Fibroblast of lung (primary cell): ENCODE results near the gene RGS7. TPM values are rescaled to one million over a fixed set of nuclear protein-coding genes. Genes with fewer than 3 reads are reported as not detected.

ENCODE experiments used
- DNase-seq, 2 donors: peaks; one replicate each; pipeline versions ENCODE4 v3.0.0 to v3.0.0-alpha.2; 2010; ENCODE audit warnings: low read depth in 2 of 2
- H2AFZ ChIP-seq: 2 replicates; pipeline ENCODE4 v1.5.1; 2012; ENCODE audit warnings: low read length, control low read depth, inconsistent platforms
- H3K27ac ChIP-seq: 2 replicates; pipeline ENCODE4 v1.5.1; 2011; ENCODE audit warnings: low read length, control low read depth; ENCODE audit not compliant: insufficient read depth
- H3K27me3 ChIP-seq: 2 replicates; pipeline ENCODE4 v1.5.1; 2011; ENCODE audit warnings: mild to moderate bottlenecking, low read length; ENCODE audit not compliant: control insufficient read depth, insufficient read depth
- H3K36me3 ChIP-seq: 2 replicates; pipeline ENCODE4 v1.5.1; 2011; ENCODE audit warnings: low read length; ENCODE audit not compliant: control insufficient read depth, insufficient read depth
- H3K4me1 ChIP-seq: 2 replicates; pipeline ENCODE4 v1.5.1; 2011; ENCODE audit warnings: low read length; ENCODE audit not compliant: control insufficient read depth, insufficient read depth; ENCODE audit errors: extremely low read depth
- H3K4me2 ChIP-seq: 2 replicates; pipeline ENCODE4 v1.5.1; 2011; ENCODE audit warnings: low read length, control low read depth; ENCODE audit not compliant: insufficient read depth; ENCODE audit errors: extremely low read depth
- H3K4me3 ChIP-seq, 4 experiments: fragments of 200-600 bp in 1 of 4; sonication (generic) in 1 of 4; replicated peaks in 1 of 4; 2 replicates each; pipeline ENCODE4 v1.5.1; 2011 to 2016; ENCODE audit warnings: low read length in 4 of 4, low read depth in 3 of 4, mild to moderate bottlenecking in 3 of 4, control low read depth in 2 of 4, inconsistent platforms in 1 of 4, mixed read lengths in 1 of 4; ENCODE audit not compliant: insufficient read depth in 1 of 4; ENCODE audit errors: control extremely low read depth in 1 of 4
- H3K79me2 ChIP-seq: 2 replicates; pipeline ENCODE4 v1.5.1; 2012; ENCODE audit warnings: mild to moderate bottlenecking, low read length, inconsistent platforms; ENCODE audit not compliant: control insufficient read depth, insufficient read depth
- H3K9ac ChIP-seq: 2 replicates; pipeline ENCODE4 v1.5.1; 2011; ENCODE audit warnings: mild to moderate bottlenecking, low read length, control low read depth; ENCODE audit not compliant: insufficient read depth
- H3K9me3 ChIP-seq: 2 replicates; pipeline ENCODE4 v1.5.1; 2012; ENCODE audit warnings: low read depth, low read length; ENCODE audit not compliant: control insufficient read depth, insufficient read depth
- H4K20me1 ChIP-seq: 2 replicates; pipeline ENCODE4 v1.5.1; 2011; ENCODE audit warnings: low read length; ENCODE audit not compliant: control insufficient read depth, insufficient read depth; ENCODE audit errors: extremely low read depth
- EZH2 ChIP-seq: IDR thresholded peaks from 2 replicates; pipeline ENCODE4 v1.5.1; 2012; ENCODE audit warnings: low read length, control low read depth, mild to moderate bottlenecking; ENCODE audit errors: missing control alignments
- polyA plus RNA-seq, 2 donors: library from polyadenylated mRNA; depleted of rRNA in 1 of 2; stranded (reverse) in 1 of 2; unstranded in 1 of 2; fragments of >200 nt; gene quantifications; 2 replicates each; pipeline ENCODE4 v1.2.1, GENCODE V29; 2011 to 2012; ENCODE audit warnings: missing spikeins in 1 of 2
- total RNA-seq: library from RNA; depleted of rRNA; stranded (reverse); fragments of >200 nt; gene quantifications from 2 replicates; pipeline ENCODE4 v1.2.1, GENCODE V29; 2014
- TF ChIP-seq, protein P1 (sequence below), 2 donors: IDR thresholded peaks in 1 of 2; conservative IDR thresholded peaks in 1 of 2; 1 replicate in 1 of 2; 2 replicates in 1 of 2; pipeline ENCODE4 v1.5.1; 2011 to 2012; ENCODE audit warnings: low read length in 2 of 2, control low read depth in 1 of 2, inconsistent platforms in 1 of 2, low read depth in 1 of 2, mild to moderate bottlenecking in 1 of 2

The RGS7 gene
- total and polyA plus RNA-seq, 2 donors (not counting 1 experiment from before 2014, with no cell fraction given) = 3.6 to 4.2 TPM

DNA sequence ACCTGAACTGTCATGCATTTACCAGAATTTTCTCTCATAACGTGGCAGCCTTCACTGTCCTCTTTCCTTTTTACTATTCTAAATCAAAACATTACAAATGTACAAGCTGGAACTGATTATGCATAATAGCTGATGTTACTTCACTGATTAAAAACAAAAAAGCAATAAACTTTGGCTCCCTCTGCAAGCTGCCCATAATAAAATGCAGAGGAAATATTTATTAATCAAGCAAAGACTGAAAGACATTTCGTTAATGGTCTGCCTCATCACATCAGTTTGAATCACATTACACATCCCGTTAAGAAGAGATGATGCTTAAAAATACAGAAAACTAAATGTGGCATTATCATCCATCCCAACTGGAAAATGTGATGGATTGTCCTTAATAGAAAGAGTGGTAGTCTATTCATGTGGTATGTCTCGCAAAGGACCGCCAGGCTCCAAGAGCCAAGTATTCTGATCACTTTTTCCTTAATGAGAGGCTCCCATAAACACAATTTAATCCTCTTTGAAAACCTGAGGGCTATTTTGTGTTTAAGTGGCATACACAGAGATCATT, 225.3 kb downstream of the RGS7 start:
- Histone ChIP-seq H3K4me2 (no peak overlapping the region), H3K36me3 (no peaks in the 10 kb centered on the region), H3K4me1 (no peaks in the 10 kb centered on the region), H3K9me3 (no peaks in the 10 kb centered on the region), H3K4me3 (no peak overlapping the region), H3K79me2 (no peaks in the 10 kb centered on the region), H4K20me1 (no peaks in the 10 kb centered on the region), H3K27ac (no peak overlapping the region), H3K27me3 (no peaks in the 10 kb centered on the region), H3K9ac (no peak overlapping the region), H2AFZ (no peak overlapping the region)
- no peak for TF ChIP-seq EZH2
- TF ChIP-seq, protein P1, sequence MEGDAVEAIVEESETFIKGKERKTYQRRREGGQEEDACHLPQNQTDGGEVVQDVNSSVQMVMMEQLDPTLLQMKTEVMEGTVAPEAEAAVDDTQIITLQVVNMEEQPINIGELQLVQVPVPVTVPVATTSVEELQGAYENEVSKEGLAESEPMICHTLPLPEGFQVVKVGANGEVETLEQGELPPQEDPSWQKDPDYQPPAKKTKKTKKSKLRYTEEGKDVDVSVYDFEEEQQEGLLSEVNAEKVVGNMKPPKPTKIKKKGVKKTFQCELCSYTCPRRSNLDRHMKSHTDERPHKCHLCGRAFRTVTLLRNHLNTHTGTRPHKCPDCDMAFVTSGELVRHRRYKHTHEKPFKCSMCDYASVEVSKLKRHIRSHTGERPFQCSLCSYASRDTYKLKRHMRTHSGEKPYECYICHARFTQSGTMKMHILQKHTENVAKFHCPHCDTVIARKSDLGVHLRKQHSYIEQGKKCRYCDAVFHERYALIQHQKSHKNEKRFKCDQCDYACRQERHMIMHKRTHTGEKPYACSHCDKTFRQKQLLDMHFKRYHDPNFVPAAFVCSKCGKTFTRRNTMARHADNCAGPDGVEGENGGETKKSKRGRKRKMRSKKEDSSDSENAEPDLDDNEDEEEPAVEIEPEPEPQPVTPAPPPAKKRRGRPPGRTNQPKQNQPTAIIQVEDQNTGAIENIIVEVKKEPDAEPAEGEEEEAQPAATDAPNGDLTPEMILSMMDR (conservative IDR thresholded peaks at IDR 0.05 in 1 of 2, IDR thresholded peaks at IDR 0.05 in 1 of 2; ENCODE audit: low read depth in 1 of 2, low read length in 2 of 2) = no peak
- DNase-seq = no peak

DNA sequence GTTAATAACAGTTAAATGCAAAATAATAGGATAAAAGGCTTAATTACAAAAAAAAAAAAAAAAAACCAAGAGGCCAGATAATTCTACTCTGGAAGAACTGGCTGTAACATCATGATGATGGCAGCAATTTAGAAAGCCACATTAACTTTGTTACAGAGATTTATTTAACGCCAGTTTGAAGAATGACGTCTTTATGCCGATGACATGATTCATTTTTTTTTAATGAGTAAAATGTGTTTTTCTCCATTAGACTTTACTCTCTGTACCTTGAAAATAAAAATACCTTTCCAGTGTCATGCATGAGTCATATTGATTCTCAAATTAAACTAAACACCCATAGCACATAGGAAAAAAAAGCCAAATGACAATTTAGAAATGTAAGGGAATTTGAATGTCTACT, 226.1 kb downstream of the RGS7 start:
- no peak overlapping the region for H3K4me3 ChIP-seq
- no peaks in the 10 kb centered on the region for H3K4me1 ChIP-seq
- no peak overlapping the region for H2AFZ ChIP-seq
- H3K79me2 ChIP-seq = no peaks in the 10 kb centered on the region
- no peaks in the 10 kb centered on the region for H3K27me3 ChIP-seq
- H4K20me1 ChIP-seq = no peaks in the 10 kb centered on the region
- H3K36me3 ChIP-seq = no peaks in the 10 kb centered on the region
- no peak overlapping the region for H3K27ac ChIP-seq
- no peak overlapping the region for H3K9ac ChIP-seq
- TF ChIP-seq, protein P1 (conservative IDR thresholded peaks at IDR 0.05 in 1 of 2, IDR thresholded peaks at IDR 0.05 in 1 of 2; ENCODE audit: low read depth in 1 of 2, low read length in 2 of 2) = no peak
- no peak for TF ChIP-seq EZH2
- no peak overlapping the region for H3K4me2 ChIP-seq
- no peak for DNase-seq
- H3K9me3 ChIP-seq = no peaks in the 10 kb centered on the region

DNA sequence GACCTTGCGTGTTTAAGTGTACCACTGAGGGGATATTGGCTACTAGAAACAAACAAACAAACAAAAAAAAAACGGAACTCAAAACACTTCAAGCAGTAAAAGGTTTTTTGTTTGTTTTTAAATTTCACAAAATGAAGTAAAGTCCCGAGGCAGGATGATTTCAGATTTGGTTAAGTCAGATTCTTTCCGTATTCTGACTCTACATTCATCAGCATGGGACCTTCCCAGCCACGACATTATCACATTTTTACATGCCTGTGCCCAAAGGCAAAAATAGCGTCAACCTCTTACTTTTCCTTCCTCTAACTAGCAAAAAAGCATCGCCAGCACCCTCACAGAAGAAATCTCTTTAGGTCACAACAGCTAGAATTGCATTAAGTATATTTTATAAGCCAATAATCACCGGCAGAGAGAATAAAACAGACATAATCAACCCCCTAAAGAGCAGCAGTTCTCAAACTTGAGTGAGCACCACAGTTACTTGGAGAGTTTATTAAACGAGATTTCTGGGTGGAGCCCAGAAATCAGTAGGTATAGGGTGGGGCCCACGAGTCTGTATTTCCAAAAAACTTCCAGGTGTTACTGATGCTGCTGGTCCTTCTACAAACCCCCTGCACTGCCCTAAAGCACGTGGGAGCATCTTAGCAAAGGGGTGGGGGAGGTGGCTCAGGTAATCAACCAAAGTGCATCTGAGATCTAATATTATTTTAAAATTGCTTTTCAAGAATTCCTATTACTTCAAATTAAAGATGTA, 227.6 kb downstream of the RGS7 start:
- TF ChIP-seq, protein P1 (conservative IDR thresholded peaks at IDR 0.05 in 1 of 2, IDR thresholded peaks at IDR 0.05 in 1 of 2; ENCODE audit: low read depth in 1 of 2, low read length in 2 of 2) = no peak
- TF ChIP-seq EZH2 = no peak
- Histone ChIP-seq H3K27ac (no peak overlapping the region), H3K9me3 (no peaks in the 10 kb centered on the region), H3K4me1 (no peaks in the 10 kb centered on the region), H4K20me1 (no peaks in the 10 kb centered on the region), H3K4me3 (no peak overlapping the region), H3K9ac (no peak overlapping the region), H3K36me3 (no peaks in the 10 kb centered on the region), H3K27me3 (no peaks in the 10 kb centered on the region), H2AFZ (no peak overlapping the region), H3K4me2 (no peak overlapping the region), H3K79me2 (no peaks in the 10 kb centered on the region)
- DNase-seq = no peak
